ENCODE measurements around the gene HIRIP3. TPM values are rescaled to one million over a fixed set of nuclear protein-coding genes. Genes with fewer than 3 reads are reported as not detected.

The HIRIP3 gene
- total and polyA plus RNA-seq, 2 of the 4 experiments (the other 2 are of a cell fraction), result 5.0 to 10.5 TPM

DNA sequence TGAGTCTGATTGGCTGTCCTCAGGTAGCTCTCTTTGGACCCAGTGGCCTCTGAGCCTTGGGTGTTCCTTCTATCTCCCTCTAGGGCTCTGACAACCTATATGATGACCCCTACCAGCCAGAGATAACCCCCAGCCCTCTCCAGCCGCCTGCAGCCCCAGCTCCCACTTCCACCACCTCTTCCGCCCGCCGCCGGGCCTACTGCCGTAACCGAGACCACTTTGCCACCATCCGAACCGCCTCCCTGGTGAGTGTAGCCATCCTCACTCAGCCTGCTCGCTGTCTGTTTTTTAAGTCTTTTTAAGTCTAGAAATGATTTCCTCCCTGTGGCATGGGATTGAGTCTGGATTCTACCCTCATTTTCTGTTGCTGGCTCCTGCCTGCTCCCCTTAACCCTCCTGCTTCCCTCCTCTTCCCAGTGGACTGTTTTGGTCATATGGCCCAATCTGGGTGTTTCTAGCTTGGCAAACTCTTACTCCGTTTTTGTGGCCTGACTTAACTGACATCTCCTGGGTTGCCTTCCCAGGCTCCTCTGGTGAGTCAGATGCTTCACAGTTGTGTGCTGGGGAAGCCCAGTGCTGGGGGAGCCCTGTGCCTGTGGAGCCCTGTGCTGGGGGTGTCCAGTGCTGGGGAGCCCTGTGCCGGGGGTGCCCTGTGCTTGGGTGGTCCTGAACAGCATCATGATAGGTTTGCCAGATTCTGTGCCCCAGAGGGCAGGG, 11.8 kb downstream of the HIRIP3 start:
- Histone ChIP-seq H2BK20ac (ENCODE audit: low read depth, low read length) (no peak overlapping the region), H2BK5ac (ENCODE audit: low read depth, low read length, poor library complexity, severe bottlenecking) (no peak overlapping the region), H2BK120ac (ENCODE audit: low read depth, low read length) (no peak overlapping the region), H3K4me1 (ENCODE audit: control insufficient read depth, insufficient read depth, low read length) (no peaks in the 10 kb centered on the region), H4K20me1 (ENCODE audit: insufficient read depth, low read length) (no peaks in the 10 kb centered on the region; the same call in 1 of the 2 replicates), H3K9me3 (ENCODE audit: control insufficient read depth, insufficient read depth, low read length) (no peaks in the 10 kb centered on the region), H3K79me1 (ENCODE audit: low read depth in 1 of 2, low read length in 2 of 2) (peaks cover 11 to 25% of the 10 kb centered on the region in 2 experiments; a peak in 2 of 4 replicates), H3K27ac (ENCODE audit: insufficient read depth, low read length) (no peak overlapping the region), H4K8ac (ENCODE audit: low read depth in 2 of 2, low read length in 2 of 2) (no peak overlapping the region), H2BK15ac (ENCODE audit: low read depth, low read length) (no peak overlapping the region), H4K91ac (ENCODE audit: insufficient read depth, low read depth, low read length) (no peak overlapping the region), H3K4ac (ENCODE audit: low read depth, low read length) (no peak overlapping the region), H3K4me3 (ENCODE audit: insufficient read depth, low read depth, low read length) (no peak overlapping the region), H3K56ac (ENCODE audit: extremely low read depth, insufficient read depth, low read length) (no peak overlapping the region), H3K9me1 (ENCODE audit: insufficient read depth, low read length) (0 out of 2 replicates have a peak, but pooled peaks cover 3% of the 10 kb centered on the region), H3K9ac (ENCODE audit: low read depth, low read length) (no peak overlapping the region), H4K5ac (ENCODE audit: low read depth, low read length) (no peak overlapping the region), H2AK9ac (replicated peaks; ENCODE audit: low read depth, low read length, poor library complexity) (no peak overlapping the region), H3K23ac (ENCODE audit: low read depth, low read length) (no peak overlapping the region), H3K4me2 (ENCODE audit: low read depth, low read length) (no peak overlapping the region), H2AK5ac (ENCODE audit: low read depth, low read length) (no peak overlapping the region), H2AFZ (replicated peaks; ENCODE audit: low read length, poor library complexity) (no peak overlapping the region), H3K18ac (ENCODE audit: low read depth, low read length) (no peak overlapping the region), H3K36me3 (ENCODE audit: control insufficient read depth, insufficient read depth, low read length) (peaks cover 84% of the 10 kb centered on the region), H3K27me3 (ENCODE audit: control insufficient read depth, insufficient read depth, low read length) (no peaks in the 10 kb centered on the region), H3K14ac (replicated peaks; ENCODE audit: low read depth, low read length) (no peak overlapping the region)
- no peak for TF ChIP-seq FOS (IDR thresholded peaks at IDR 0.05; ENCODE audit: low read depth, low read length)
- TF ChIP-seq, protein P1, sequence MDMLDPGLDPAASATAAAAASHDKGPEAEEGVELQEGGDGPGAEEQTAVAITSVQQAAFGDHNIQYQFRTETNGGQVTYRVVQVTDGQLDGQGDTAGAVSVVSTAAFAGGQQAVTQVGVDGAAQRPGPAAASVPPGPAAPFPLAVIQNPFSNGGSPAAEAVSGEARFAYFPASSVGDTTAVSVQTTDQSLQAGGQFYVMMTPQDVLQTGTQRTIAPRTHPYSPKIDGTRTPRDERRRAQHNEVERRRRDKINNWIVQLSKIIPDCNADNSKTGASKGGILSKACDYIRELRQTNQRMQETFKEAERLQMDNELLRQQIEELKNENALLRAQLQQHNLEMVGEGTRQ (IDR thresholded peaks at IDR 0.05; ENCODE audit: low read depth, low read length), result peak; percentile 65; the same call in 1 of the 2 replicates
- dilution Hi-C loops (cut with HindIII; ENCODE audit: low sequenced_read_pairs, unreplicated experiment) (no loop called here), intact Hi-C loops (cut with micrococcal nuclease) (no loop called here), in situ Hi-C loops (cut with MboI; ENCODE audit: low sequenced_read_pairs) (no loop called here)
- DNase-seq, result peak; percentile 64
- CTCF ChIA-PET, result interaction anchor here (1.3 kb wide), 1 partner anchor 10 kb away, joined by 3 read pairs; the partner anchor contains the start of gene TAOK2
- no TSS peak for BruUV-seq (replicated peaks)
- ATAC-seq (ENCODE audit: low read depth), result peak; percentile 76
- POLR2A ChIA-PET (ENCODE audit: unreplicated experiment), result no interaction called here
- 87% methylated on average over 3 of the region's 12 CpGs; no CpG with 5 or more reads in 1 of the 2 experiments for WGBS, 2 experiments (ENCODE audit: extremely low coverage in 2 of 2, insufficient read length in 1 of 2)
